PFSK-1 (cell line): ENCODE measurements around the gene MAP3K7.

Source experiments
- FOXP2 ChIP-seq: optimal IDR thresholded peaks from 2 replicates; pipeline ENCODE3; 2011; ENCODE audit warnings: borderline replicate concordance, control low read depth, inconsistent platforms; ENCODE audit not compliant: insufficient read depth; ENCODE audit errors: extremely low read length, extremely low read depth
- POLR2AphosphoS5 ChIP-seq: IDR thresholded peaks from 2 replicates; pipeline ENCODE4 v1.6.1; 2012; ENCODE audit warnings: low read depth, mild to moderate bottlenecking, control low read depth, low read length, moderate library complexity
- TF ChIP-seq, protein P1 (sequence below), 2 experiments: IDR thresholded peaks; 2 replicates each; pipeline versions ENCODE4 v1.6.1 to v1.8.0; 2011 to 2012; ENCODE audit warnings: low read depth in 2 of 2, low read length in 2 of 2, control low read depth in 1 of 2, inconsistent platforms in 1 of 2, mild to moderate bottlenecking in 1 of 2, moderate library complexity in 1 of 2; ENCODE audit not compliant: insufficient read depth in 1 of 2

DNA sequence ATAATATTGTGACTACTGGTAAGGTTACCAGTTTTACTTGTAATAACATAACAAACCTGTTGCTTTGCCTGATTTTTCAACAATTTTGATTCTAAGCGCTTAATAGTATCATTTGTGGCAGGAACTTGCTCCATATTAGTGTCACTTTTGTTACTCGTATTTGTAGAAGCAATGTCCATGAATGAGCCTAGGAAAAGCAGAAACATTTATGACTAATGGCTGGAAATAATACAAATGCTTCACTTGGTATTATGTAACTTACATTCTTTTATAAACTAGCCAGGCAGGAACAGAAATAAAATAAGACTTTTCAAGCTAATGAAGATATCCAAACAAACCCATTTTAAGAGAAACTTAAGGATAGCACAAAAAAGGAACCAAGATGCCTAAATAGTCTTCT is 38.9 kb downstream of the MAP3K7 start:
- TF ChIP-seq POLR2AphosphoS5 (no peak), FOXP2 (no peak)
- TF ChIP-seq, protein P1, sequence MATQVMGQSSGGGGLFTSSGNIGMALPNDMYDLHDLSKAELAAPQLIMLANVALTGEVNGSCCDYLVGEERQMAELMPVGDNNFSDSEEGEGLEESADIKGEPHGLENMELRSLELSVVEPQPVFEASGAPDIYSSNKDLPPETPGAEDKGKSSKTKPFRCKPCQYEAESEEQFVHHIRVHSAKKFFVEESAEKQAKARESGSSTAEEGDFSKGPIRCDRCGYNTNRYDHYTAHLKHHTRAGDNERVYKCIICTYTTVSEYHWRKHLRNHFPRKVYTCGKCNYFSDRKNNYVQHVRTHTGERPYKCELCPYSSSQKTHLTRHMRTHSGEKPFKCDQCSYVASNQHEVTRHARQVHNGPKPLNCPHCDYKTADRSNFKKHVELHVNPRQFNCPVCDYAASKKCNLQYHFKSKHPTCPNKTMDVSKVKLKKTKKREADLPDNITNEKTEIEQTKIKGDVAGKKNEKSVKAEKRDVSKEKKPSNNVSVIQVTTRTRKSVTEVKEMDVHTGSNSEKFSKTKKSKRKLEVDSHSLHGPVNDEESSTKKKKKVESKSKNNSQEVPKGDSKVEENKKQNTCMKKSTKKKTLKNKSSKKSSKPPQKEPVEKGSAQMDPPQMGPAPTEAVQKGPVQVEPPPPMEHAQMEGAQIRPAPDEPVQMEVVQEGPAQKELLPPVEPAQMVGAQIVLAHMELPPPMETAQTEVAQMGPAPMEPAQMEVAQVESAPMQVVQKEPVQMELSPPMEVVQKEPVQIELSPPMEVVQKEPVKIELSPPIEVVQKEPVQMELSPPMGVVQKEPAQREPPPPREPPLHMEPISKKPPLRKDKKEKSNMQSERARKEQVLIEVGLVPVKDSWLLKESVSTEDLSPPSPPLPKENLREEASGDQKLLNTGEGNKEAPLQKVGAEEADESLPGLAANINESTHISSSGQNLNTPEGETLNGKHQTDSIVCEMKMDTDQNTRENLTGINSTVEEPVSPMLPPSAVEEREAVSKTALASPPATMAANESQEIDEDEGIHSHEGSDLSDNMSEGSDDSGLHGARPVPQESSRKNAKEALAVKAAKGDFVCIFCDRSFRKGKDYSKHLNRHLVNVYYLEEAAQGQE (IDR thresholded peaks at IDR 0.05; ENCODE audit: insufficient read depth in 1 of 2, low read depth in 2 of 2, low read length in 2 of 2) = no peak
